Measurements from ENCODE around the gene CKAP4.

Gene CKAP4

GRCh38 chr12:106247674-106248311 lies at the start of gene CKAP4:
CKAP4 (minus strand) TSS chr12:106248020; CDS start chr12:106247851, 169 bp downstream.
- TF ChIP-seq GATA2 (IDR thresholded peaks at IDR 0.05; ENCODE audit: low read depth, low read length), result no peak
- no peak for TF ChIP-seq GATA3 (IDR thresholded peaks at IDR 0.05; ENCODE audit: low read depth, low read length)

- TF ChIP-seq GATA2 (IDR thresholded peaks at IDR 0.05; ENCODE audit: low read depth, low read length), result no peak
- no peak for TF ChIP-seq GATA3 (IDR thresholded peaks at IDR 0.05; ENCODE audit: low read depth, low read length)
These were observed 49.3 kb upstream of the CKAP4 start for GRCh38 chr12:106297075-106297474.

GRCh38 chr12:106296179-106296877 lies 48.5 kb upstream of the CKAP4 start:
- TF ChIP-seq GATA3 (IDR thresholded peaks at IDR 0.05; ENCODE audit: low read depth, low read length) (no peak), GATA2 (IDR thresholded peaks at IDR 0.05; ENCODE audit: low read depth, low read length) (no peak)

GRCh38 chr12:106292339-106292738 lies 44.5 kb upstream of the CKAP4 start:
- no peak for TF ChIP-seq GATA3 (IDR thresholded peaks at IDR 0.05; ENCODE audit: low read depth, low read length)
- TF ChIP-seq GATA2 (IDR thresholded peaks at IDR 0.05; ENCODE audit: low read depth, low read length), result no peak

- TF ChIP-seq GATA2 (IDR thresholded peaks at IDR 0.05; ENCODE audit: low read depth, low read length) (no peak), GATA3 (IDR thresholded peaks at IDR 0.05; ENCODE audit: low read depth, low read length) (no peak)
These were observed 43.5 kb upstream of the CKAP4 start for GRCh38 chr12:106291342-106291741.

GRCh38 chr12:106290666-106291065 lies 42.8 kb upstream of the CKAP4 start:
- no peak for TF ChIP-seq GATA2 (IDR thresholded peaks at IDR 0.05; ENCODE audit: low read depth, low read length)
- no peak for TF ChIP-seq GATA3 (IDR thresholded peaks at IDR 0.05; ENCODE audit: low read depth, low read length)

- no peak for TF ChIP-seq GATA3 (IDR thresholded peaks at IDR 0.05; ENCODE audit: low read depth, low read length)
- no peak for TF ChIP-seq GATA2 (IDR thresholded peaks at IDR 0.05; ENCODE audit: low read depth, low read length)
These were observed 41.4 kb upstream of the CKAP4 start for GRCh38 chr12:106289196-106289681.

- TF ChIP-seq GATA3 (IDR thresholded peaks at IDR 0.05; ENCODE audit: low read depth, low read length), result no peak
- no peak for TF ChIP-seq GATA2 (IDR thresholded peaks at IDR 0.05; ENCODE audit: low read depth, low read length)
These were observed 40.8 kb upstream of the CKAP4 start for GRCh38 chr12:106288494-106289195.

GRCh38 chr12:106288101-106288493 lies 40.3 kb upstream of the CKAP4 start:
- no peak for TF ChIP-seq GATA3 (IDR thresholded peaks at IDR 0.05; ENCODE audit: low read depth, low read length)
- no peak for TF ChIP-seq GATA2 (IDR thresholded peaks at IDR 0.05; ENCODE audit: low read depth, low read length)

- TF ChIP-seq GATA2 (IDR thresholded peaks at IDR 0.05; ENCODE audit: low read depth, low read length), result no peak
These were observed 39.5 kb upstream of the CKAP4 start for GRCh38 chr12:106287364-106287763.

GRCh38 chr12:106285982-106286381 lies 38.2 kb upstream of the CKAP4 start:
- TF ChIP-seq GATA3 (IDR thresholded peaks at IDR 0.05; ENCODE audit: low read depth, low read length) (no peak), GATA2 (IDR thresholded peaks at IDR 0.05; ENCODE audit: low read depth, low read length) (no peak)

- TF ChIP-seq GATA2 (IDR thresholded peaks at IDR 0.05; ENCODE audit: low read depth, low read length) (no peak), GATA3 (IDR thresholded peaks at IDR 0.05; ENCODE audit: low read depth, low read length) (no peak)
These were observed 36.7 kb upstream of the CKAP4 start for GRCh38 chr12:106284358-106285105.

GRCh38 chr12:106282457-106283097 lies 34.8 kb upstream of the CKAP4 start:
- no peak for TF ChIP-seq GATA2 (IDR thresholded peaks at IDR 0.05; ENCODE audit: low read depth, low read length)
- no peak for TF ChIP-seq GATA3 (IDR thresholded peaks at IDR 0.05; ENCODE audit: low read depth, low read length)

All from SH-SY5Y (cell line).